SU-DHL-6 (cell line): Measurements from ENCODE around the gene CAPN8.

Source experiments
- H2AFZ ChIP-seq: fragments of 200-600 bp; sonication (generic); 2 replicates; pipeline ENCODE4 v1.6.1; 2014; ENCODE audit warnings: low read depth, mild to moderate bottlenecking, moderate library complexity, mixed read lengths, antibody characterized with exemption, low read length; ENCODE audit not compliant: severe bottlenecking
- H3F3A ChIP-seq: fragments of 200-600 bp; shearing (Covaris generic); 2 replicates; pipeline ENCODE4 v1.6.0; 2016; ENCODE audit warnings: antibody characterized with exemption, mild to moderate bottlenecking; ENCODE audit not compliant: insufficient read depth
- H3K27ac ChIP-seq: fragments of 200-600 bp; sonication (generic); 2 replicates; pipeline ENCODE4 v1.5.1; 2016; ENCODE audit warnings: low read depth, mild to moderate bottlenecking, low read length, moderate library complexity, mixed read lengths
- H3K27me3 ChIP-seq: fragments of 200-600 bp; sonication (generic), shearing (Covaris generic); 2 replicates; pipeline ENCODE4 v1.6.0; 2014; ENCODE audit warnings: mild to moderate bottlenecking, low read length
- H3K36me3 ChIP-seq: fragments of 200-600 bp; sonication (generic); 2 replicates; pipeline ENCODE4 v1.6.1; 2014; ENCODE audit warnings: mild to moderate bottlenecking, low read length, mixed read lengths
- H3K4me2 ChIP-seq: fragments of 300-600, 200-600 bp; shearing (Covaris generic), sonication (generic); 2 replicates; pipeline ENCODE4 v1.6.0; 2014; ENCODE audit warnings: low read length, low read depth, mild to moderate bottlenecking; ENCODE audit not compliant: poor library complexity, severe bottlenecking
- H3K4me3 ChIP-seq: fragments of 200-600 bp; sonication (generic); 2 replicates; pipeline ENCODE4 v1.5.1; 2014; ENCODE audit warnings: antibody characterized with exemption, low read length, mild to moderate bottlenecking, mixed read lengths; ENCODE audit not compliant: insufficient read depth, poor library complexity, severe bottlenecking
- H3K79me2 ChIP-seq: fragments of 200-600 bp; sonication (generic); 2 replicates; pipeline ENCODE4 v1.6.1; 2014; ENCODE audit warnings: mild to moderate bottlenecking, low read length, moderate library complexity; ENCODE audit not compliant: insufficient read depth
- H3K9ac ChIP-seq: fragments of 200-600 bp; sonication (generic); 2 replicates; pipeline ENCODE4 v1.7.0; 2014; ENCODE audit warnings: mild to moderate bottlenecking, low read length
- H3K9me2 ChIP-seq: fragments of 200-600 bp; sonication (generic); replicated peaks from 2 replicates; pipeline ENCODE4 v1.6.1; 2014; ENCODE audit warnings: low read length; ENCODE audit not compliant: insufficient read depth
- H3K9me3 ChIP-seq: fragments of 200-600 bp; sonication (generic); 2 replicates; pipeline ENCODE4 v1.6.1; 2014; ENCODE audit warnings: low read length, mixed read lengths; ENCODE audit not compliant: insufficient read depth
- H4K20me1 ChIP-seq: fragments of 200-600 bp; sonication (generic); 2 replicates; pipeline ENCODE4 v1.6.1; 2014; ENCODE audit warnings: low read depth, mild to moderate bottlenecking, antibody characterized with exemption, low read length, moderate library complexity, mixed read lengths
- EZH2phosphoT487 ChIP-seq: fragments of 200-600 bp; sonication (generic), shearing (Covaris generic); conservative IDR thresholded peaks from 2 replicates; pipeline ENCODE4 v1.6.1; 2018; ENCODE audit warnings: mild to moderate bottlenecking, antibody characterized with exemption, low read length, moderate library complexity, mixed read lengths
- TF ChIP-seq, protein P1 (sequence below): fragments of 200-600 bp; sonication (generic); IDR thresholded peaks from one replicate; pipeline ENCODE4 v1.5.1; 2017; ENCODE audit warnings: antibody characterized with exemption, mild to moderate bottlenecking, low read length, moderate library complexity; ENCODE audit not compliant: insufficient read depth, poor library complexity, severe bottlenecking

Gene CAPN8

GRCh38 chr1:223706077-223706973 is 40.8 kb upstream of the CAPN8 start:
- H3K27ac ChIP-seq = no peak overlapping the region
- no peak overlapping the region for H3K9ac ChIP-seq
- no peaks in the 10 kb centered on the region for H3F3A ChIP-seq
- H3K79me2 ChIP-seq = no peaks in the 10 kb centered on the region
- H3K27me3 ChIP-seq = no peaks in the 10 kb centered on the region
- H3K4me3 ChIP-seq = no peak overlapping the region
- H3K36me3 ChIP-seq = no peaks in the 10 kb centered on the region
- H3K4me2 ChIP-seq = no peak overlapping the region
- no peaks in the 10 kb centered on the region for H3K9me2 ChIP-seq
- H4K20me1 ChIP-seq = no peaks in the 10 kb centered on the region
- H3K9me3 ChIP-seq = no peaks in the 10 kb centered on the region
- no peak for TF ChIP-seq EZH2phosphoT487
- TF ChIP-seq, protein P1, sequence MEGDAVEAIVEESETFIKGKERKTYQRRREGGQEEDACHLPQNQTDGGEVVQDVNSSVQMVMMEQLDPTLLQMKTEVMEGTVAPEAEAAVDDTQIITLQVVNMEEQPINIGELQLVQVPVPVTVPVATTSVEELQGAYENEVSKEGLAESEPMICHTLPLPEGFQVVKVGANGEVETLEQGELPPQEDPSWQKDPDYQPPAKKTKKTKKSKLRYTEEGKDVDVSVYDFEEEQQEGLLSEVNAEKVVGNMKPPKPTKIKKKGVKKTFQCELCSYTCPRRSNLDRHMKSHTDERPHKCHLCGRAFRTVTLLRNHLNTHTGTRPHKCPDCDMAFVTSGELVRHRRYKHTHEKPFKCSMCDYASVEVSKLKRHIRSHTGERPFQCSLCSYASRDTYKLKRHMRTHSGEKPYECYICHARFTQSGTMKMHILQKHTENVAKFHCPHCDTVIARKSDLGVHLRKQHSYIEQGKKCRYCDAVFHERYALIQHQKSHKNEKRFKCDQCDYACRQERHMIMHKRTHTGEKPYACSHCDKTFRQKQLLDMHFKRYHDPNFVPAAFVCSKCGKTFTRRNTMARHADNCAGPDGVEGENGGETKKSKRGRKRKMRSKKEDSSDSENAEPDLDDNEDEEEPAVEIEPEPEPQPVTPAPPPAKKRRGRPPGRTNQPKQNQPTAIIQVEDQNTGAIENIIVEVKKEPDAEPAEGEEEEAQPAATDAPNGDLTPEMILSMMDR = no peak
- H2AFZ ChIP-seq = no peak overlapping the region

DNA sequence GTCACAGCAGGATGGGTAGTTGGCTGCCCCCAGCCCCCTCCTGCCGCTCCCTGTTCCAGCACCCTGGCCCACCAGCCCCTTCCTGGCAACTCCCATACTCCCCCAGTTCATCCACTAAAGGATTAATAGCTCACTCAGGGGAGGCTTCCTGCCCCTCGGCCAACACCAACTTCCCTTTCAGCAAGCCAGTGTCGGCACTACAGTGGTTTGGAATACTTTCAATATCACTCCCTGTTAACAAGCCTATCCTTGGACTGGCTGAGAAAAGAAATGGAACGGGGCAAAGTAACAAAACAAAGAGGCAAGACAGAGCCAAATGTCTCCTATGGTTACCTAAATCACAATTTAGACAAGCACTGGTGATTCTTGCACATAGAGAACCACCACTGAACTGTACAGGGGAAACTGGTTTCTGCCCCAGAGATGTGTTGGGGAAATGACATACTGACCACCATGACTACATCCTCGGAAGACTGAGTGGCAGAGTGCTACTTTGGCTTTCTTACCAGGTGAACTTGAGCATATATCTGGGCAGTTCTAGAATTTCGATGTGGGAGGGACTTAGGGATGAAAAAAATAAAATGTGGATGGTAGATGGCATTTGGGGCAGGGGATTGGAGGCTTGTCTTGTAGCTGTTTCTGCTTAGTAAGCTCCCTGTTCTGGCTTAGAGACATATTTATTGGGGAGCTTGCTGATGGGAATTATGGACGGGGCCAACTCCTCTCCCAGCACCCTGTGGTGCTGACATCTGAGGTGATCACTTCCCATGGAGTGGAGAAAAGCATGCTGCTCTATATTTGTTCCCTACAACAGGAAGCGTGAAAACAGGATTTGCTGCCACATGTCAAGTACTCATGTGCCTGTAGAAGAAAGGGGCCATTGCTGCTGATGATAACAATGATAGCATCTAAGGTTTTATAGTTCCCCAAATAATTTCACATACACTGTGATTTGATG is 39.7 kb upstream of the CAPN8 start:
- Histone ChIP-seq H3K36me3 (no peaks in the 10 kb centered on the region), H3K27ac (no peak overlapping the region), H3K27me3 (no peaks in the 10 kb centered on the region), H3K4me3 (no peak overlapping the region), H3K9ac (no peak overlapping the region), H3K79me2 (no peaks in the 10 kb centered on the region), H3K9me2 (no peaks in the 10 kb centered on the region), H4K20me1 (no peaks in the 10 kb centered on the region), H3K9me3 (no peaks in the 10 kb centered on the region), H3K4me2 (no peak overlapping the region), H3F3A (no peaks in the 10 kb centered on the region), H2AFZ (no peak overlapping the region)
- TF ChIP-seq, protein P1 = no peak
- TF ChIP-seq EZH2phosphoT487 = no peak

- H3K4me2 ChIP-seq = no peak overlapping the region
- no peak overlapping the region for H3K4me3 ChIP-seq
- H3K79me2 ChIP-seq = no peaks in the 10 kb centered on the region
- TF ChIP-seq, protein P1 = no peak
- no peak for TF ChIP-seq EZH2phosphoT487
- H3K27me3 ChIP-seq = no peaks in the 10 kb centered on the region
- H3F3A ChIP-seq = no peaks in the 10 kb centered on the region
- no peaks in the 10 kb centered on the region for H3K9me2 ChIP-seq
- H4K20me1 ChIP-seq = no peaks in the 10 kb centered on the region
- H3K9me3 ChIP-seq = no peaks in the 10 kb centered on the region
- H3K27ac ChIP-seq = no peak overlapping the region
- no peak overlapping the region for H3K9ac ChIP-seq
- no peak overlapping the region for H2AFZ ChIP-seq
- no peaks in the 10 kb centered on the region for H3K36me3 ChIP-seq
These were observed 38.1 kb upstream of the CAPN8 start for GRCh38 chr1:223703668-223704013.
